ENCODE data around the gene OOSP1.

DNA sequence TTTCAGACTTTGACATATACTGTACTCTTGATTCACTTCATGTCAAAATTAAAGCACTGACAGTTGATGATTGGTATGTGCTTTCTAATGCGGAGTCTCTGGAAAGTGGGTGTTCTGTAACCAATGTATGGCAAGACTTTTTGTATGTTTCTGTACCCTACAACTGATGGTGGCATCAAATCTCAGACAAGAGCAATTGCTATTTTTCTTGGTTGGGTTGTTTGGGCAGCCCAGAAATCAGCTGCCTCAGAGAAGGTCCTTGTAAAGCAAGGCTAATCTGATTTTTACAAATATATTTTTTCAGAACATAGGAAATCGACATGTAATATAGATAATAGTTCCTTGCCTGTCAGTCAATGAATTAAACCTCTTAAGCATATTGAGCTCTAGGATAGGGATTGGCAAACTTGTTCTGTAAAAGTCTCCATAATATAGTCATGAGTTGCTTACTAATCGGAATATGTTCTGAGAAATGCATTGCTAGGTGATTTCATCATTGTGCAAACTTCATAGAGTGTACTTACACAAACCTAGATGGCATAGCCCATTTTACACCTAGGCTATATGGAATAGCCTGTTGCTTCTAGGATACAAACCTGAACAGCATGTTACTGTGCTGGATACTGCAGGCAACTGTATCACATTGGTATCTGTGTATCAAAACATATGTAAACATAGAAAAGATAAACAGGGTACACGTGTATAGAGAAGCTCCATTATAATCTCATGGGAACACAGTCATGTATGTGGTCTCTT is 15.4 kb downstream of the OOSP1 start:
- no peak for TF ChIP-seq RARB (CRISPR knock-in tag; IDR thresholded peaks at IDR 0.05)
- TF ChIP-seq ZNF70 (CRISPR knock-in tag; IDR thresholded peaks at IDR 0.05): no peak
- TF ChIP-seq TOX (CRISPR knock-in tag; IDR thresholded peaks at IDR 0.05; ENCODE audit: borderline replicate concordance): no peak
- no peak for TF ChIP-seq ISL1 (CRISPR knock-in tag; IDR thresholded peaks at IDR 0.05)
- no peak for TF ChIP-seq OSR1 (CRISPR knock-in tag; IDR thresholded peaks at IDR 0.05)
- TF ChIP-seq ZNF8 (CRISPR knock-in tag; IDR thresholded peaks at IDR 0.05): no peak
- no peak for TF ChIP-seq ZFP30 (CRISPR knock-in tag; IDR thresholded peaks at IDR 0.05)
- TF ChIP-seq, protein P1, sequence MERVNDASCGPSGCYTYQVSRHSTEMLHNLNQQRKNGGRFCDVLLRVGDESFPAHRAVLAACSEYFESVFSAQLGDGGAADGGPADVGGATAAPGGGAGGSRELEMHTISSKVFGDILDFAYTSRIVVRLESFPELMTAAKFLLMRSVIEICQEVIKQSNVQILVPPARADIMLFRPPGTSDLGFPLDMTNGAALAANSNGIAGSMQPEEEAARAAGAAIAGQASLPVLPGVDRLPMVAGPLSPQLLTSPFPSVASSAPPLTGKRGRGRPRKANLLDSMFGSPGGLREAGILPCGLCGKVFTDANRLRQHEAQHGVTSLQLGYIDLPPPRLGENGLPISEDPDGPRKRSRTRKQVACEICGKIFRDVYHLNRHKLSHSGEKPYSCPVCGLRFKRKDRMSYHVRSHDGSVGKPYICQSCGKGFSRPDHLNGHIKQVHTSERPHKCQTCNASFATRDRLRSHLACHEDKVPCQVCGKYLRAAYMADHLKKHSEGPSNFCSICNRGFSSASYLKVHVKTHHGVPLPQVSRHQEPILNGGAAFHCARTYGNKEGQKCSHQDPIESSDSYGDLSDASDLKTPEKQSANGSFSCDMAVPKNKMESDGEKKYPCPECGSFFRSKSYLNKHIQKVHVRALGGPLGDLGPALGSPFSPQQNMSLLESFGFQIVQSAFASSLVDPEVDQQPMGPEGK (CRISPR knock-in tag; IDR thresholded peaks at IDR 0.05; ENCODE audit: borderline replicate concordance): no peak
- TF ChIP-seq, protein P2, sequence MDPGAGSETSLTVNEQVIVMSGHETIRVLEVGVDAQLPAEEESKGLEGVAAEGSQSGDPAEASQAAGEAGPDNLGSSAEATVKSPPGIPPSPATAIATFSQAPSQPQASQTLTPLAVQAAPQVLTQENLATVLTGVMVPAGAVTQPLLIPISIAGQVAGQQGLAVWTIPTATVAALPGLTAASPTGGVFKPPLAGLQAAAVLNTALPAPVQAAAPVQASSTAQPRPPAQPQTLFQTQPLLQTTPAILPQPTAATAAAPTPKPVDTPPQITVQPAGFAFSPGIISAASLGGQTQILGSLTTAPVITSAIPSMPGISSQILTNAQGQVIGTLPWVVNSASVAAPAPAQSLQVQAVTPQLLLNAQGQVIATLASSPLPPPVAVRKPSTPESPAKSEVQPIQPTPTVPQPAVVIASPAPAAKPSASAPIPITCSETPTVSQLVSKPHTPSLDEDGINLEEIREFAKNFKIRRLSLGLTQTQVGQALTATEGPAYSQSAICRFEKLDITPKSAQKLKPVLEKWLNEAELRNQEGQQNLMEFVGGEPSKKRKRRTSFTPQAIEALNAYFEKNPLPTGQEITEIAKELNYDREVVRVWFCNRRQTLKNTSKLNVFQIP (CRISPR knock-in tag; IDR thresholded peaks at IDR 0.05; ENCODE audit: borderline replicate concordance, low read depth): no peak
- TF ChIP-seq PPARA (CRISPR knock-in tag; IDR thresholded peaks at IDR 0.05; ENCODE audit: borderline replicate concordance): no peak

Data from SK-N-SH treated with all-trans-retinoic acid at 6 μM for 48 hours (cell line).